ENCODE results near the gene DUSP10. TPM values are rescaled to one million over a fixed set of nuclear protein-coding genes. Genes with fewer than 3 reads are reported as not detected.

The DUSP10 gene
- total RNA-seq, 3 donors from 2014 or later = 1.9 to 27.2 (median 4.3) TPM

- ATAC-seq = no peak
These were observed 1.7 kb upstream of the DUSP10 start for GRCh38 chr1:221743416-221744208.

DNA sequence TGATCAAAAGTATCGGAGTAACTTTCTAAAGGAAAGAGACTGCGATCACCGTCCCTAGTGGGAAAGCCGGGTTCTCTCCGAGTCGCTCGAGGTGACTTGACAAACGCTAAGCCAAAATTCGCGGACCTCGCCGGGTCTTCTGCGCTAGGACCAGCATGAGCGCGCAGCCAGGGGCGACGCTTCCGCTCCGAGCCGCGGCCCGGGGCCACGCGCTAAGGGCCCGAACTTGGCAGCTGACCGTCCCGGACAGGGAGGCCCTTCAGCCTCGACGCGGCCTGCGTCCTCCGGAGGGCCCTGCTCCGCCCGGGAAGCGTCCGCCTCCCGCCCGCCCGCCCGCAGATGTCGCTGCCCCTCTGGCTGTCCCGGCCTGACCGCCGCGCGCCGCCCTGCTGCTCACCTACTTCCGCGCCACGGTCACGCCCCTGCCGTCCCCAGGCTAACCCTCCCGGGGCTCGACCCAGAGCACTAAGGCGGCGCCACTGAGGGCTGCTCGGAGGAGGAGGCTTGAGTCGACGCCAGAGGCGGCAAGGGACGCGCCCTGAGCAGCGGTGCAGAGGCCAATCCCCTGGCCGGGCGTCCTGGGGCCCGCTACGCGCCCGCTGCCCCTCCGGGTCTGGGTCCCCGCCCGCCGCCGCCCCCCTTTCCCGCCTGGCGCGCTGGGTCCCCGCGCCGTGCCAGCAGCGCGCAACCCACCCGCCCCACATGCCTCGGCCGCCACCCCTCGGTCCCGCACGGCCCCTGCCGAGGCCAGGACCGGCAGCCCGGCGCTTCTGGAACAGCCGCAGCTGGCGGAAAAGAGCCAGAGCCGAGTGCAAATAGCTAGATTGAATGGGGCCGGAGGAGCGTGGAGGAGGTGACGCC lies 896 bp upstream of the DUSP10 start:
- Histone ChIP-seq H3K9me3 (no peaks in the 10 kb centered on the region), H3K36me3 (ENCODE audit: low read depth) (peaks cover 6% of the 10 kb centered on the region), H3K4me1 (ENCODE audit: low read depth) (peaks cover 16% of the 10 kb centered on the region), H3K4me3 (peak overlapping the region; percentile 51)
- peak; percentile 86 to 95 (median 94) for DNase-seq
- TF ChIP-seq, protein P1, sequence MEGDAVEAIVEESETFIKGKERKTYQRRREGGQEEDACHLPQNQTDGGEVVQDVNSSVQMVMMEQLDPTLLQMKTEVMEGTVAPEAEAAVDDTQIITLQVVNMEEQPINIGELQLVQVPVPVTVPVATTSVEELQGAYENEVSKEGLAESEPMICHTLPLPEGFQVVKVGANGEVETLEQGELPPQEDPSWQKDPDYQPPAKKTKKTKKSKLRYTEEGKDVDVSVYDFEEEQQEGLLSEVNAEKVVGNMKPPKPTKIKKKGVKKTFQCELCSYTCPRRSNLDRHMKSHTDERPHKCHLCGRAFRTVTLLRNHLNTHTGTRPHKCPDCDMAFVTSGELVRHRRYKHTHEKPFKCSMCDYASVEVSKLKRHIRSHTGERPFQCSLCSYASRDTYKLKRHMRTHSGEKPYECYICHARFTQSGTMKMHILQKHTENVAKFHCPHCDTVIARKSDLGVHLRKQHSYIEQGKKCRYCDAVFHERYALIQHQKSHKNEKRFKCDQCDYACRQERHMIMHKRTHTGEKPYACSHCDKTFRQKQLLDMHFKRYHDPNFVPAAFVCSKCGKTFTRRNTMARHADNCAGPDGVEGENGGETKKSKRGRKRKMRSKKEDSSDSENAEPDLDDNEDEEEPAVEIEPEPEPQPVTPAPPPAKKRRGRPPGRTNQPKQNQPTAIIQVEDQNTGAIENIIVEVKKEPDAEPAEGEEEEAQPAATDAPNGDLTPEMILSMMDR (IDR thresholded peaks at IDR 0.05) = peak; percentile 32
- peak; percentile 82 for ATAC-seq
- intact Hi-C loops (cut with DNase I, micrococcal nuclease) = no loop called here

More at GRCh38 chr1:221743416-221744208, 1.7 kb upstream of the DUSP10 start:
- no peak for DNase-seq
- Histone ChIP-seq H3K9me3 (no peaks in the 10 kb centered on the region), H3K4me1 (ENCODE audit: low read depth) (peaks cover 16% of the 10 kb centered on the region), H3K36me3 (ENCODE audit: low read depth) (peaks cover 6% of the 10 kb centered on the region), H3K4me3 (peak overlapping the region; percentile 51)
- TF ChIP-seq, protein P1 (IDR thresholded peaks at IDR 0.05) = no peak
- intact Hi-C loops (cut with DNase I, micrococcal nuclease) = no loop called here

GRCh38 chr1:221740993-221741702 lies 741 bp downstream of the DUSP10 start:
- intact Hi-C loops (cut with DNase I, micrococcal nuclease) = no loop called here
- Histone ChIP-seq H3K4me3 (peak overlapping the region; percentile 51), H3K9me3 (no peaks in the 10 kb centered on the region), H3K36me3 (ENCODE audit: low read depth) (peaks cover 6% of the 10 kb centered on the region), H3K4me1 (ENCODE audit: low read depth) (peaks cover 16% of the 10 kb centered on the region)
- DNase-seq (peak; percentile 48 to 62 (median 52)), ATAC-seq (no peak)
- TF ChIP-seq, protein P1 (IDR thresholded peaks at IDR 0.05) = no peak

DNA sequence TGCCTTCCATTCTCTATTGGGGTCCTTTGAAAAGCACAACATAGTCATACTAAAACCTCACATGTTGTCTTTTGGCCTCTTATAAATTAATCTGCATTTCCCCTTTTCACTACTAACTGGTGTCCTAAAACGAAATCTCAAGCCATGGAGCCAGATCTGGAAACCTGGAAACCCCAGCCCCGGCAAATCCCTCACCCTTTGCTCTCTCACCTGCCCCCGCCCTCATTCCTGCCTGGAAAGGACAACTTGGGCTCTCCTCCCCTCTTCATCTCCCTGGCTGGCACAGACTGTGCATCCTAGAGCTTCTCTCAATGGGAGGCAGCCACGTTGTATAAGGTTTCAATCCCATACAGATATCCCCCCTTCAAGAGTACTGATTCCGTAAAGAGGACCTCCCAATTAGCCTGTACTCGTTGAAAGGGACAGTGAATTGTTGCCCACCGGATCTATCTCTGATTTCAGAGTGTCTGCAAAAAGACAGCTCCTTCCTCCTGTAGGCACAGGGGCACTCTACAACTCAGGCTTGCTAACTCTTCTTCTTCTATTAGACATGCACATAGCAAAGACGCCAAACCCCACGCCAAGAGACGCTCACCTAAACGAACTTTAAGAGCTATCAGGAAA lies 1.4 kb downstream of the DUSP10 start:
- DNase-seq = no peak
- H3K4me1 ChIP-seq (ENCODE audit: low read depth) = peaks cover 16% of the 10 kb centered on the region
- TF ChIP-seq, protein P1 (IDR thresholded peaks at IDR 0.05) = no peak
- no peaks in the 10 kb centered on the region for H3K9me3 ChIP-seq
- no peak for ATAC-seq
- no peak overlapping the region for H3K4me3 ChIP-seq
- peaks cover 6% of the 10 kb centered on the region for H3K36me3 ChIP-seq (ENCODE audit: low read depth)
- intact Hi-C loops (cut with DNase I, micrococcal nuclease) = no loop called here

GRCh38 chr1:221739677-221740025 lies 2.2 kb downstream of the DUSP10 start:
- intact Hi-C loops (cut with DNase I, micrococcal nuclease) = no loop called here
- no peak overlapping the region for H3K4me3 ChIP-seq

More at GRCh38 chr1:221739677-221740025, 2.2 kb downstream of the DUSP10 start:
- DNase-seq = no peak
- Histone ChIP-seq H3K36me3 (ENCODE audit: low read depth) (peaks cover 6% of the 10 kb centered on the region), H3K9me3 (no peaks in the 10 kb centered on the region), H3K4me1 (ENCODE audit: low read depth) (peaks cover 16% of the 10 kb centered on the region)
- no peak for ATAC-seq
- TF ChIP-seq, protein P1 (IDR thresholded peaks at IDR 0.05) = no peak

All from mucosa of descending colon (tissue), 3 donors.